Stimulated activated naive CD8-positive, alpha-beta T cell treated with anti-CD3 and anti-CD28 coated beads, Interleukin-15, amount 100 ng/mL, for 72 hours (primary cell): ENCODE measurements around the gene ECPAS.
A peak's percentile ranks its signal among the peaks of the same experiment; 100 is the strongest.
"Not testable (repeated sequence)": the region's sequence is repeated elsewhere in the genome, so short reads cannot be mapped to it uniquely, and the experiment has no call there.

Experiments used
- ATAC-seq: fragments of 150-1000 bp; cut with Tn5 transposase; 2 replicates; pipeline ENCODE4 v1.10.0; 2021; ENCODE audit warnings: mild to moderate bottlenecking, moderate library complexity
- DNase-seq, 2 donors: peaks; one replicate each; pipeline ENCODE4 v3.0.0; 2021 to 2022
- H3K27ac Mint-ChIP-seq, 2 donors: one replicate each; pipeline ENCODE4 v1.8.0; 2022; ENCODE audit warnings: mild to moderate bottlenecking in 2 of 2, mixed read lengths in 2 of 2, moderate library complexity in 2 of 2
- H3K27me3 Mint-ChIP-seq: one replicate; pipeline ENCODE4 v1.8.0; 2022; ENCODE audit warnings: mixed read lengths
- H3K4me1 Mint-ChIP-seq: one replicate; pipeline ENCODE4 v1.8.0; 2022; ENCODE audit warnings: mild to moderate bottlenecking, mixed read lengths
- H3K4me3 Mint-ChIP-seq, 2 donors: one replicate each; pipeline ENCODE4 v1.8.0; 2022; ENCODE audit warnings: mild to moderate bottlenecking in 2 of 2, mixed read lengths in 2 of 2, moderate library complexity in 1 of 2
- H3K9me3 Mint-ChIP-seq, 2 donors: one replicate each; pipeline ENCODE4 v1.8.0; 2022; ENCODE audit warnings: mixed read lengths in 2 of 2

ECPAS gene, protein sequence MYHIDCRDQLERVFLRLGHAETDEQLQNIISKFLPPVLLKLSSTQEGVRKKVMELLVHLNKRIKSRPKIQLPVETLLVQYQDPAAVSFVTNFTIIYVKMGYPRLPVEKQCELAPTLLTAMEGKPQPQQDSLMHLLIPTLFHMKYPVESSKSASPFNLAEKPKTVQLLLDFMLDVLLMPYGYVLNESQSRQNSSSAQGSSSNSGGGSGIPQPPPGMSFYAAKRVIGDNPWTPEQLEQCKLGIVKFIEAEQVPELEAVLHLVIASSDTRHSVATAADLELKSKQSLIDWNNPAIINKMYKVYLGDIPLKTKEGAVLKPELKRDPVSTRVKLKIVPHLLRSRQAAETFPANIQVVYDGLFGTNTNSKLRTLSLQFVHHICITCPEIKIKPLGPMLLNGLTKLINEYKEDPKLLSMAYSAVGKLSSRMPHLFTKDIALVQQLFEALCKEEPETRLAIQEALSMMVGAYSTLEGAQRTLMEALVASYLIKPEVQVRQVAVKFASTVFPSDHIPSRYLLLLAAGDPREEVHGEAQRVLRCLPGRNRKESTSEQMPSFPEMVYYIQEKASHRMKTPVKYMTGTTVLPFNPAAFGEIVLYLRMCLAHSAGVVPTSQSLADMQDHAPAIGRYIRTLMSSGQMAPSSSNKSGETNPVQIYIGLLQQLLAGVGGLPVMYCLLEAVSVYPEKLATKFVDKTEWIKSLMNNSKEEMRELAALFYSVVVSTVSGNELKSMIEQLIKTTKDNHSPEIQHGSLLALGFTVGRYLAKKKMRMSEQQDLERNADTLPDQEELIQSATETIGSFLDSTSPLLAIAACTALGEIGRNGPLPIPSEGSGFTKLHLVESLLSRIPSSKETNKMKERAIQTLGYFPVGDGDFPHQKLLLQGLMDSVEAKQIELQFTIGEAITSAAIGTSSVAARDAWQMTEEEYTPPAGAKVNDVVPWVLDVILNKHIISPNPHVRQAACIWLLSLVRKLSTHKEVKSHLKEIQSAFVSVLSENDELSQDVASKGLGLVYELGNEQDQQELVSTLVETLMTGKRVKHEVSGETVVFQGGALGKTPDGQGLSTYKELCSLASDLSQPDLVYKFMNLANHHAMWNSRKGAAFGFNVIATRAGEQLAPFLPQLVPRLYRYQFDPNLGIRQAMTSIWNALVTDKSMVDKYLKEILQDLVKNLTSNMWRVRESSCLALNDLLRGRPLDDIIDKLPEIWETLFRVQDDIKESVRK (N-terminal part only)

DNA sequence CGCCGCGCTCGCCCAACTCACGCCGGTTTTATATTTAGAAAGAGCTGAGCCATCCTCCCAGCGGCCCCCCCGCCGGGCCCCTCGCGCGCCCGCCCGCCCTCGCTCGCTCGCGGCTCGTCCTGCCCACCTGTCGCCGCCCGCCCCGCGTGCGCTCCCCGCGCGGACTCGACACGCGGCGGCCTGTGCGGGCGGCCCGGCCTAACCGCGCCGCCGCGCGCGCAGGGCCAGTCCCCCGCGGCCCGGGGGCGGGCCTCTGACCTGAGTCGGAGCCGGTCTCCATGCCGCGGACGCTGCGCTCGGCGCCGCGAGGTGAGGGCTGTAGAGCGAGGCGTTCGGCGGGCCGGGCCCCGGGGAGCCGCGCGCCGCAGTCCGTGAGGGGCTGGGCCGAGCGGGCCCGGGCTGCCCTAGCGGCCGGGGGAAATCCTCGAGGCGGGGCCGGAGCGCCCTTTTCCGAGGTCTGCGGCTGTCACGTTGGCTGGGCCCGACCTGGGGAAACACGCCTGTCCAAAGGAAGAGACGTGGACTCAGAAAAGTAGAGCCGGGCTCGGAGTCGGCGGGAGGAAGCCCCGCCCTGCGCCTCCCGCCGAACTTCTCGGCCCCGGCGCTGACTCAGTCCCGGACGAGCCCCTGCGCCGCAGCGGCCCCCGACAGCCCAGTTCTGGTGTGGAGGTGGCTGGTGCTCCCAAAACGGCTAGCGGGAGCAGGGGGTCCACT, at the start of gene ECPAS:
Gene ECPAS (minus strand): TSS at position 526 of the 714 bp plus-strand sequence. CDS start 11,465 bp downstream, outside the sequence.
- peaks cover 11% of the 10 kb centered on the region for H3K27me3 Mint-ChIP-seq
- peak within 1 kb of the TSS; percentile 77 to 86 for H3K4me3 Mint-ChIP-seq
- ATAC-seq (peak; percentile 81), DNase-seq (peak; percentile 80)
- H3K4me1 Mint-ChIP-seq: peaks cover 32% of the 10 kb centered on the region
- H3K9me3 Mint-ChIP-seq: no peaks in the 10 kb centered on the region
- peak within 1 kb of the TSS; percentile 88 to 93 for H3K27ac Mint-ChIP-seq

DNA sequence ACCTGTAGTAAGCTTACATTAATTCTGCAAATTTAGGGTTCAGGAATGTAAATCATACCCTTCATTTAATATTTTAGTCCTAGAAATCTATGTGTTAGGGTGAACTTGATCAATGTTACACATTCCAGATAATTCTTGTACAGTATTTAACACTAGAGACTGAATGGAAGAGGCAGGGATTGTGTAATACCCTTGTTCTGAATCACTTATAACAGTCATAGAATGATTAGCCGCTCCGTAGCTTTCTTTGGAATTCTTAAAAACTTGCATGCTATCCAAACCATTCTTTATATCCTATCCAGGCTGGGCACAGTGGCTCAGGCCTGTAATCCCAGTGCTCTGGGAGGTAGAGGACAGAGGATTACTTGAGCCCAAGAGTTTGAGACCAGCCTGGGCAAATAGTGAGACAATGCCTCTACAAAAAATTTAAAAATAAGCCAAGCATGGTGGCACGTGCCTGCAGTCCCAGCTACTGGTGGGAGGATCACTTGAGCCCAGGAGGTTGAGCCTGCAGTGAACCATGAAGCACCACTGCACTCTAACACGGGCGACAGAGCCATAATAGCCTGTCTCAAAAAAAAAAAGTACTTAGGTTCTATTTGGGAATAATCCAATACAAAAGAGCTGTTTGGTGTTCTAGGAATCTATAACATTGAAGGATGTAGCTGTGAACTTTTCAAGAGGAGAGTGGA, 49.1 kb upstream of the ECPAS start:
- Mint-ChIP-seq H3K27ac (no peak overlapping the region), H3K9me3 (peaks cover 16 to 44% of the 10 kb centered on the region in 2 donors), H3K4me1 (no peaks in the 10 kb centered on the region), H3K27me3 (no peaks in the 10 kb centered on the region), H3K4me3 (no peak overlapping the region)
- no peak for DNase-seq
- no peak for ATAC-seq

DNA sequence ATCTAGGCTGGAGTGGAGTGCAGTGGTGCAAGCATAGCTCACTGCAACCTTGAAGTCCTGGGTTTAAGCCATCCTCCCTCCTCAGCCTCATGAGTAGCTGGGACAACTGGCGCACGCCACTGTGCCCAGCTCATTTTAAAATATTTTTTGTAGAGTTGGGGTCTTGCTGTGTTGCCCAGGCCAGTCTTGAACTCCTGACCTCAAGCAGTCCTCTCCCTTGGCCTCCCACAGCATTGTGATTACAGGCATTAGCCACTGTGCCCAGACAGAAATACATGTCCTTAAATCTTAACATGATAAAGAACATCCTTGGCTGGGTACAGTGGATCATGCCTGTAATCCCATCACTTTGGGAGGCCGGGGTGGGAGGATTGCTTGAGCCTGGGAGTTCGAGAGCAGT, 47.5 kb upstream of the ECPAS start:
- Mint-ChIP-seq H3K4me3 (no peak overlapping the region), H3K27ac (peak overlapping the region in 1 of 2 donors; percentile 27), H3K27me3 (no peaks in the 10 kb centered on the region), H3K9me3 (peaks cover 16 to 37% of the 10 kb centered on the region in 2 donors), H3K4me1 (no peaks in the 10 kb centered on the region)
- ATAC-seq (no peak), DNase-seq (no peak)

DNA sequence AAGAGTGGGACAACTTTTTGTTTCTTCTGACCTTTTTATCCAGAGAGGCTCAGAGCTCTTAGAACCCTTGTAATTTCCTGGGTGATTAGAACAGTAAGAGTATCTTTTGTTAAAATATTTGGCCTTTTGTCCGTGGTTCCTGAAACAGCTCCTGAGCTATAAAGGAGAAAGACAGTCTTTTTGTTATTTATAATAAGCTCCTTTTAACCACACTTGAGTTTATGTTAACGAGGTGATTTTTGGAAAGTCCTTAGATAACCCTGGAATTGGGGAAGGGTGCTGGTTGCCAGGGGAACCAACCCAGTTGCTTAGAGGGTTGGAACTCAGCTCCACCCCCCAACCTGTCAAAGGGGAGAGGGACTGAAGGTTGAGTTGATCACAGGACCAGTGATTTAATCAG, 45.6 kb upstream of the ECPAS start:
- no peak for ATAC-seq
- H3K27me3 Mint-ChIP-seq: no peaks in the 10 kb centered on the region
- no peak overlapping the region for H3K4me3 Mint-ChIP-seq
- no peak overlapping the region for H3K27ac Mint-ChIP-seq
- DNase-seq: no peak
- peaks cover 12 to 30% of the 10 kb centered on the region in 2 donors for H3K9me3 Mint-ChIP-seq
- peaks cover 14% of the 10 kb centered on the region for H3K4me1 Mint-ChIP-seq

DNA sequence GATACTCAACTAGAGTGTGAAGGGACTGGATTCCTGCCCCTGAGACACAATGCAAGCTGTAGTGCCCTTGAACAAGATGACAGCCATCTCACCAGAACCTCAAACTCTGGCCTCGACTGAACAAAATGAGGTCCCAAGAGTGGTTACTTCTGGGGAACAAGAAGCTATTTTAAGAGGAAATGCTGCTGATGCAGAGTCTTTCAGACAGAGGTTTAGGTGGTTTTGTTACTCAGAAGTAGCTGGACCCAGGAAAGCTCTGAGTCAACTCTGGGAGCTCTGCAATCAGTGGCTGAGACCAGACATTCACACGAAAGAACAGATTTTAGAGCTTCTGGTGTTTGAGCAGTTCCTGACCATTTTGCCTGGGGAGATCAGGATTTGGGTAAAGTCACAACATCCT, 43.2 kb upstream of the ECPAS start:
- DNase-seq (peak in 1 of 2 donors; percentile 13), ATAC-seq (peak; percentile 52)
- H3K4me3 Mint-ChIP-seq: no peak overlapping the region
- H3K27me3 Mint-ChIP-seq: peaks cover 7% of the 10 kb centered on the region
- peaks cover 17% of the 10 kb centered on the region for H3K4me1 Mint-ChIP-seq
- peaks cover 4 to 5% of the 10 kb centered on the region in 2 donors for H3K9me3 Mint-ChIP-seq
- no peak overlapping the region for H3K27ac Mint-ChIP-seq

DNA sequence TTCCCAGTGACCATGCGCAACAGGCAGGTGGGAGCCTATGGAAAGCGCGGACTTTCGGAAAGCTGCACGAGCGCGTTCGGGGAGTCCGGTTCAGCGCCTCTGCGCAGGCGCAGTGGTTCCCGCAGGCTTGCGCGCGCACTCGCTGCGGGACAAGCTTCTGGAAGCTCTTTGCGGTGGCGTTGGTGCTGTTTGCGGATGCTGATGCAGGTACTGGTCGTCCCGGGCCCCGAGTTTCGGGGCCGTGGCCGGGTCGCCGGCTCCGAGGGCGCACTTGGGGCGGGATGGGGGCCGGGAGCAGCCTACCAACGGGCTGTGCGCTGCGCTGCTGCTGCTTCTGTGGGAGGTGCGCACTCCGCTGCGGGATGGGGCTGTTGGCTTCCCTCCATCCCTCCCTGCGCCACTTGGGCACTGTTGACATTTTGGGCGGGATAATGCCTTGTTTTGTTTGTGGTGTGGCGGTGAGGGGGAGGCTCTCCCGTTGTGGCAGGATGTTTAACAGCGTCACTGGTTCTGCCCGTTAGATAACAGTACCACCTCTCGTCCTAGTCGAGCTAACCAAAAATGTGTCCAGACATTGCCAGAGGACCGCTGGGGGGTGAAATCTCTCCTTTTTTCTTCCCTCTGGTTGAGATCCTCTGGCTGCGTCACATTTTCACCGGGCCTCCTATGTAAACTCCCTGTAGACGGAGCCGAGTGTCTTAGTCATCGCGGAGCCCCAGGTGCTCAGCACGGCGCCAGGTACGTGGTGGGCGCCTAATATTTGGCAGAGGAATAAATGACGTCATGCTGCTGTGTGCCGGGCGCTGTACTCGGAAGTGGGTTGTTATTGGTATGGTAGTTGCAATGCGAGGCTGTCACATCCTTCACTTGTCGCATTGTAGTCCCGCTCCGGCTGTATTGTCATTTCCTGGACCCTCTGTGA, 41.1 kb upstream of the ECPAS start, which contains the start of gene ZNF483:
Gene ZNF483 (plus strand): TSS at position 124 of the 922 bp plus-strand sequence. CDS start 2,217 bp downstream, outside the sequence.
- ATAC-seq: peak; percentile 86
- peak within 1 kb of the TSS; percentile 86 to 87 for H3K4me3 Mint-ChIP-seq

DNA sequence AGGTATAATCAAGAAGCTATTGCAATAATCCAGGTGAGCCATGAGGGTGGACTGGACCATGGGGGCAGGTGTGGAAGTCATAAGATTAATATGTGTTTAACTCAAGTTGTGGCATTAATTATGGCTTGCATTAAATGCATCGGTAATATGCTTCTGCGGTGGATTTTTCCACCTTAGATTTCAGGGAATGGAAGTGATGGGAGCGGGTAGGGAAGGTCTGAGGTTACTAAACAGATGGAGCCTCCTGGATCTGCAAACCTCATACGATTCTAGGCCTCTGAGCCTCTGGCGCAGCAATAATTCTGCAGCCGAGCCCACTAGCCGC, 40.5 kb upstream of the ECPAS start:
- Mint-ChIP-seq H3K4me3 (peak overlapping the region; percentile 86 to 87), H3K27ac (no peak overlapping the region), H3K4me1 (peaks cover 17% of the 10 kb centered on the region), H3K9me3 (no peaks in the 10 kb centered on the region), H3K27me3 (peaks cover 7% of the 10 kb centered on the region)
- ATAC-seq (no peak), DNase-seq (no peak)

More for the DNA sequence above, 41.1 kb upstream of the ECPAS start, which contains the start of gene ZNF483:
- DNase-seq: peak; percentile 58 to 61
- H3K4me1 Mint-ChIP-seq: peaks cover 17% of the 10 kb centered on the region
- H3K27ac Mint-ChIP-seq: peak within 1 kb of the TSS; percentile 30 to 67
- H3K9me3 Mint-ChIP-seq: no peaks in the 10 kb centered on the region
- H3K27me3 Mint-ChIP-seq: peaks cover 7% of the 10 kb centered on the region

DNA sequence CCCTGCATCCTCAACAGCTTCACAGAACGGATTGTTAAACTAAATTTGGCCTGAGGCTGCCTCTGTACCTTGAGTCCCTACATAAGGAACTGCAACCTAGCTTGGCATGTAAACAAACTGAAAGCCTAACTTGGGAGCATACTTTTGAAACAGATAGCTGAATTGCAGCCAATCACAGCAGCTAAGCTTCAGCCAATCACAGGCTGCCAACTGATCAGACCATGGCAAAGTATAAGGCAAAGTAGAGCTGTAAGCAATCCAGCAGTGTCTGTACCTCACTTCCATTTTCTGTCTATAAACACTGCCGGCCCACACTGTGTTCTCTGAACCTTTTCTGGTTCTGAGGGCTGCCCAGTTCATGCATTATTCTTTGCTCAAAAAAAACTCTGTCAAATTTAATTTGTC, 31.9 kb upstream of the ECPAS start:
- no peaks in the 10 kb centered on the region for H3K4me1 Mint-ChIP-seq
- peaks cover 0 to 3% of the 10 kb centered on the region in 2 donors for H3K9me3 Mint-ChIP-seq
- DNase-seq: no peak
- H3K27me3 Mint-ChIP-seq: no peaks in the 10 kb centered on the region
- ATAC-seq: peak; percentile 31
- H3K27ac Mint-ChIP-seq: no peak overlapping the region
- no peak overlapping the region for H3K4me3 Mint-ChIP-seq

DNA sequence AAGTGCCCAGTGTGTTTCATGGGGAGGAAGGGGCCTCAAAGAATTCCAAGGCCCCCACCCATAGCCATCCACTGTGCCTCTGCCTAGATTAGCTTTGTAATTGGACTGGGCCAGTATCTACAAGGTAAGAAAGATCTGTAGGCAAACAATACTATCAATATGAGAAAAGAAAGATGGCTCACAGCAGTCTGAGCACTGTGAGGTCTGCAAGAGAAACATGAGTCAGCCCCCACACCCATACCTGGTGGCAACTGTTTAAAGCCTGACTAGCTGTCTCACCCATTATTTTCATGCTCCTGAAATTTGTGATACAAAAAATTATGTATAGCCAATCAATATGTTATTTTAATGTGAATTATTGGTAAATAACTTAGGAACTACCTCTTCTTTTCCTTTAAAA, 30.8 kb upstream of the ECPAS start:
- Mint-ChIP-seq H3K4me3 (no peak overlapping the region), H3K9me3 (peaks cover 4 to 8% of the 10 kb centered on the region in 2 donors), H3K27ac (no peak overlapping the region), H3K27me3 (no peaks in the 10 kb centered on the region), H3K4me1 (no peaks in the 10 kb centered on the region)
- no peak for DNase-seq
- ATAC-seq: no peak

DNA sequence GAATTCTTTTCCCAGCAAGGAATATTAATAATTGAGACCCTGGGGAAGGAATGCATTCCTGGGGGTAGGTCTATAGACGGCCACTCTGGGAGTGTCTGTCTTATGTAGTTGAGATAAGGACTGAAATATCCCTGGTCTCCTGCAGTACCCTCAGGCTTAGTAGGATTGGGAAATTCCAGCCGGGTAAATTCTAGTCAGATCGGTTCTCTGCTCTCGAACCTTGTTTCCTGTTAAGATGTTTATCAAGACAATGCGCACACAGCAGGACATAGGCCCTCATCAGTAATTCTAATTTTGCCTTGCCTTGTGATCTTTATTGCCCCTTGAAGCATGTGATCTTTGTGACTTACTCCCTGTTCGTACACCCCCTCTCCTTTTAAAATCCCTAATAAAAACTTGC, 27.4 kb upstream of the ECPAS start:
- H3K4me3 Mint-ChIP-seq, H3K27me3 Mint-ChIP-seq, H3K9me3 Mint-ChIP-seq, H3K4me1 Mint-ChIP-seq, ATAC-seq, DNase-seq, H3K27ac Mint-ChIP-seq: not testable (repeated sequence)

DNA sequence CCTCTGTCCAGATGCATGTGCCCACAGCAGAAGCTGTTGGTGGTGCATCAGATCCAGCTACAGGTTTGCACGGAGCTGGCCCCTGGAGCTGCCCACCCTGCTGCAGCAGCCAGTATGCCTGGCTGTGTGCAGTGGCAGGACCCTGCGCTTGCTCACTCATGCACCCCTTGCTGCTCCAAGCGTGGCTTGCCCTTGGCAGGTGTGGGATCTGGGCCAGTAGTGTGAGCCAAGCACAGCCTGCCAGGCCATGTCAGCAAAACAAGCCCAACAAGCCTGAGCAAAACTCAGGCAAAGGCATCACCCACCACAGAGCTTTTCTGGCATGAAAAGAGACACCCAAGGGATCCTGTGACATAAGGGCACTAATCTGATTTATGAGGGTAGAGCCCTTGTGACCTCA, 18.3 kb upstream of the ECPAS start:
- no peaks in the 10 kb centered on the region for H3K4me1 Mint-ChIP-seq
- no peak overlapping the region for H3K27ac Mint-ChIP-seq
- ATAC-seq: no peak

DNA sequence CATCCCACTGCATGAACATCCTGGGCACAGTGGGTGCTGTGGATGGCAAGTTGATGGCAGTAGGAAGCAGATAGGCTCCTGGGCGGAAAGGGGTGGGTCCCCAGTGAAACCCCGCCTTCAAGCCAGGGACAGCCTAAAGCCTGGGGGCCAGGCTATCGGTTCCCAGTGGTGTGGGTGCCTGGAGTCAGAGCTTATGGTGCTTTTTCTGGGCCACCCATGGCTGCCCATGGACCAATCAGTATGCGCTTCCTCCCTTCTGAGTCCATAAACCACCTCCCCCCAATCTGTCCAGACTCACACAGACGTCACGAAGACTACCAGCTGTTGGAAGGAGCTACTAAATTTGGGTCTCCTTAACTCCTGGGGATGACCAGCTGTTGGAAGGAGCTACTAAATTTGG, 17.5 kb upstream of the ECPAS start:
- no peak overlapping the region for H3K4me3 Mint-ChIP-seq
- DNase-seq: no peak
- H3K9me3 Mint-ChIP-seq: no peaks in the 10 kb centered on the region
- ATAC-seq: no peak
- no peaks in the 10 kb centered on the region for H3K4me1 Mint-ChIP-seq
- H3K27ac Mint-ChIP-seq: no peak overlapping the region
- no peaks in the 10 kb centered on the region for H3K27me3 Mint-ChIP-seq

More for the DNA sequence above, 18.3 kb upstream of the ECPAS start:
- DNase-seq: no peak
- Mint-ChIP-seq H3K4me3 (no peak overlapping the region), H3K9me3 (no peaks in the 10 kb centered on the region), H3K27me3 (no peaks in the 10 kb centered on the region)

DNA sequence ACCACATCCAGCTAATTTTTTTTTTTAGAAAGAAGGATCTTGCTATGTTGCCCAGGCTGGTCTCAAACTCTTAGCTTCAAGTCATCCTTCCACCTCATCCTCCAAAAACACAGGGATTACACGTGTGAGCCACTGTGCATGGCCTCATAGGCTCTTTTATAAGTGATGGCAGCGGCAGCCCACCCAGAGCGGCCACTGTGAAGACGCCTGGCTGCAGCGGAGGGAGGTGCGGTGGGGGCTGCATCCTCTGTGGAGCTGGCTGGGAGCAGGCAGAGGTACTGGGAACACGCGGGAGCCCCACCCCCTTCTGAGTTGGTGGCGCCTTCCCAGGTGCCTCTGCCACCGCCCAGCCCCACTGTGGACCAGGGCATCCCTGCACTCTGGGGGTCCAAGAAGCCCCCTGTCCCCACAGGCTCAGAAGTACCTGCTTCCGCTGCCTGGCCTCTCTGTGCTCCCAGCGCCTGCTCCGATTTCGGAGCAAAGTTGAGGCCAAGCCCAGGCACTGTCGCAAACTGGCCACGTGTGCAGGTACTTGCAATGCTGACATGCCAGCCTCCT, 16.9 kb upstream of the ECPAS start:
- H3K4me1 Mint-ChIP-seq: no peaks in the 10 kb centered on the region
- DNase-seq (no peak), ATAC-seq (no peak)
- H3K9me3 Mint-ChIP-seq: no peaks in the 10 kb centered on the region
- H3K4me3 Mint-ChIP-seq: no peak overlapping the region
- no peaks in the 10 kb centered on the region for H3K27me3 Mint-ChIP-seq
- no peak overlapping the region for H3K27ac Mint-ChIP-seq
